Measurements from ENCODE around the gene DCST1.

- TF ChIP-seq CTCF (conservative IDR thresholded peaks at IDR 0.05; ENCODE audit: low read depth, low read length) (peak; percentile 80), RAD21 (IDR thresholded peaks at IDR 0.05; ENCODE audit: low read length) (peak; percentile 73), MXI1 (IDR thresholded peaks at IDR 0.05; ENCODE audit: borderline replicate concordance, low read depth, low read length) (no peak), MAFK (IDR thresholded peaks at IDR 0.05; ENCODE audit: low read depth, low read length) (no peak), ELK1 (IDR thresholded peaks at IDR 0.05; ENCODE audit: borderline replicate concordance, low read depth, low read length) (no peak), RFX5 (IDR thresholded peaks at IDR 0.05; ENCODE audit: low read depth, low read length) (no peak), FOS (IDR thresholded peaks at IDR 0.05; ENCODE audit: low read depth, low read length) (no peak), POLR2A (IDR thresholded peaks at IDR 0.05; ENCODE audit: low read depth, low read length) (no peak), SMC3 (IDR thresholded peaks at IDR 0.05; ENCODE audit: low read depth, low read length) (peak; percentile 75), CEBPB (IDR thresholded peaks at IDR 0.05; ENCODE audit: low read depth, low read length) (no peak)
Observed at GRCh38 chr1:154998818-154999570, 34.6 kb upstream of the DCST1 start.

All from IMR-90 (cell line).